B cell (primary cell): ENCODE results near the gene TBC1D2. TPM values are rescaled to one million over a fixed set of nuclear protein-coding genes. Genes with fewer than 3 reads are reported as not detected.

ENCODE experiments used
- ATAC-seq: fragments of 200-7000 bp; cut with Tn5 transposase; one replicate; pipeline ENCODE4 v1.10.0; 2021; ENCODE audit warnings: low read depth, mild to moderate bottlenecking, moderate number of reproducible peaks, moderate library complexity
- CTCF ChIA-PET: fragments of 350-600 bp; sonication (Branson Sonifier 250); formaldehyde crosslinking; loops from one replicate; lab custom pipeline; 2021; ENCODE audit warnings: antibody characterized with exemption, inconsistent platforms; lab: Charles Lee
- POLR2A ChIA-PET: fragments of 350-600 bp; sonication (Branson Sonifier 250); formaldehyde crosslinking; loops from one replicate; lab custom pipeline; 2021; ENCODE audit warnings: antibody characterized with exemption; lab: Charles Lee
- DNase-seq: peaks from one replicate; pipeline ENCODE4 v3.0.0; 2013
- H2AFZ ChIP-seq: 2 replicates; pipeline ENCODE4 v1.6.1; 2012; ENCODE audit warnings: mild to moderate bottlenecking, low read depth, low read length; ENCODE audit not compliant: insufficient read depth, poor library complexity, severe bottlenecking
- H3K27ac ChIP-seq, 2 donors: 1 replicate in 1 of 2; 2 replicates in 1 of 2; pipeline ENCODE4 v1.5.1; 2012 to 2013; ENCODE audit warnings: low read length in 2 of 2, mild to moderate bottlenecking in 2 of 2, moderate library complexity in 1 of 2
- H3K27me3 ChIP-seq, 4 experiments: fragments of 200-600 bp in 1 of 4; sonication (generic) in 1 of 4; replicated peaks in 1 of 4; 1 replicate in 2 of 4; 2 replicates in 2 of 4; pipeline versions ENCODE4 v1.6.1 to v1.7.0; 2013 to 2016; ENCODE audit warnings: low read length in 3 of 4, mild to moderate bottlenecking in 2 of 4, mixed read lengths in 1 of 4, moderate library complexity in 1 of 4; ENCODE audit not compliant: insufficient read depth in 4 of 4, control insufficient read depth in 3 of 4; ENCODE audit errors: control extremely low read depth in 1 of 4
- H3K36me3 ChIP-seq, 2 experiments: replicated peaks in 1 of 2; 1 replicate in 1 of 2; 2 replicates in 1 of 2; pipeline versions ENCODE4 v1.6.1 to v1.7.1; 2013; ENCODE audit warnings: low read length in 1 of 2; ENCODE audit not compliant: insufficient read depth in 2 of 2, control insufficient read depth in 1 of 2; ENCODE audit errors: control extremely low read depth in 1 of 2, extremely low read depth in 1 of 2
- H3K4me1 ChIP-seq, 2 donors: fragments of 200-600 bp in 1 of 2; sonication (generic) in 1 of 2; 1 replicate in 1 of 2; 2 replicates in 1 of 2; pipeline versions ENCODE4 v1.5.1 to v1.6.1; 2013 to 2017; ENCODE audit warnings: low read length in 2 of 2; ENCODE audit not compliant: control insufficient read depth in 2 of 2, insufficient read depth in 2 of 2
- H3K4me2 ChIP-seq: replicated peaks from 2 replicates; pipeline ENCODE3; 2012; ENCODE audit warnings: mild to moderate bottlenecking, low read depth, low read length; ENCODE audit not compliant: poor library complexity, severe bottlenecking
- H3K4me3 ChIP-seq, 5 experiments: fragments of 200-600 bp in 1 of 5; sonication (generic) in 1 of 5; 1 replicate in 3 of 5; 2 replicates in 2 of 5; pipeline versions ENCODE4 v1.5.1 to v1.7.0; 2011 to 2016; ENCODE audit warnings: low read length in 4 of 5, mild to moderate bottlenecking in 4 of 5, low read depth in 2 of 5, control low read depth in 1 of 5, moderate library complexity in 1 of 5; ENCODE audit not compliant: insufficient read depth in 1 of 5; ENCODE audit errors: control extremely low read depth in 1 of 5, extremely low read depth in 1 of 5
- H3K79me2 ChIP-seq: fragments of 200-600 bp; sonication (generic); one replicate; pipeline ENCODE4 v1.6.0; 2016; ENCODE audit warnings: low read length; ENCODE audit not compliant: control insufficient read depth, insufficient read depth
- H3K9ac ChIP-seq: fragments of 200-600 bp; sonication (generic); 2 replicates; pipeline ENCODE4 v1.6.1; 2017; ENCODE audit warnings: mild to moderate bottlenecking, low read length, moderate library complexity
- H3K9me3 ChIP-seq, 3 donors: one replicate each; pipeline versions ENCODE4 v1.6.1 to v1.7.1; 2013; ENCODE audit warnings: low read length in 2 of 3; ENCODE audit not compliant: control insufficient read depth in 2 of 3, insufficient read depth in 1 of 3; ENCODE audit errors: control extremely low read depth in 1 of 3
- H4K20me1 ChIP-seq: 2 replicates; pipeline ENCODE4 v1.6.0; 2012; ENCODE audit warnings: mild to moderate bottlenecking, low read length; ENCODE audit not compliant: insufficient read depth, control insufficient read depth, poor library complexity, severe bottlenecking
- H3K27ac Mint-ChIP-seq: one replicate; pipeline ENCODE4 v1.8.0; 2021; ENCODE audit warnings: mixed read lengths
- H3K27me3 Mint-ChIP-seq: one replicate; pipeline ENCODE4 v1.8.0; 2021; ENCODE audit warnings: mixed read lengths
- H3K4me1 Mint-ChIP-seq: one replicate; pipeline ENCODE4 v1.8.0; 2021; ENCODE audit warnings: mixed read lengths
- H3K4me3 Mint-ChIP-seq: one replicate; pipeline ENCODE4 v1.8.0; 2021; ENCODE audit warnings: mixed read lengths
- H3K9me3 Mint-ChIP-seq: one replicate; pipeline ENCODE4 v1.8.0; 2022; ENCODE audit warnings: mixed read lengths; ENCODE audit not compliant: insufficient read depth
- EZH2 ChIP-seq: IDR thresholded peaks from 2 replicates; pipeline ENCODE4 v1.6.1; 2012; ENCODE audit warnings: borderline replicate concordance, low read depth, mild to moderate bottlenecking, moderate library complexity, low read length; ENCODE audit not compliant: insufficient read depth, poor library complexity, severe bottlenecking
- WGBS: methylation state at CpG from one replicate; pipeline ENCODE4 v1.1.5; 2013; ENCODE audit warnings: missing lambda C conversion rate; ENCODE audit not compliant: insufficient coverage; 5-methylcytosine and 5-hydroxymethylcytosine counted together
- intact Hi-C: fragments of 100-400 bp; cut with micrococcal nuclease; formaldehyde crosslinking; loops from one replicate; pipeline ENCODE4 v1.10.0; 2022
- polyA plus RNA-seq: library from polyadenylated mRNA; depleted of rRNA; stranded (reverse); fragments of >200 nt; gene quantifications from 2 replicates; pipeline ENCODE4 v1.2.3, GENCODE V29; 2012
- total RNA-seq, 2 donors: library from RNA; stranded (reverse); fragments of 120-200 nt in 1 of 2; gene quantifications; 1 replicate in 1 of 2; 2 replicates in 1 of 2; pipeline versions ENCODE4 v1.2.3 to v1.2.4, GENCODE V29; 2013 to 2022
- TF ChIP-seq, protein P1 (sequence below): fragments of 200-600 bp; IDR thresholded peaks from one replicate; pipeline ENCODE4 v1.8.0; 2022; ENCODE audit warnings: antibody characterized with exemption, mild to moderate bottlenecking

Gene TBC1D2
- total and polyA plus RNA-seq, 2 donors (not counting 1 experiment from before 2014, with no cell fraction given), result 5.0 to 5.3 TPM

DNA sequence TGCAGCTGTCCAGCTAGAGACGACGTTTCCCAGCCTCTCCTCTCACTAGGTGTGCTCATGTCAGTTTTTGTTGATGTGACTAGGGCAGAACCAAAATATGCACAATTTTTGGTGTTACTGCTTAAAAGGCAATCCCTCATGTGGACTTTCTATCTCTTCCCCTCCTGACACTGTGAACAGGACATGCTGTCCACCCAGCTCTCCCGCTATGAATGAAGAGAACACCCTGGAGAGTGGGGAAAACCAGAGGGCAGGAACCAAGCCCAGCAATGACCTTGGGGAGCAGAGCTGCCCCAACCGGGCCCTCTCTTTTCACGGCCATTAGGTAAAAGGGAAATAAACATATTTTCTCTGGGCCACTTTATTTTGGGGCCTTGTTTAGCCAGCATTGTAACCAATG lies 46.7 kb upstream of the TBC1D2 start:
- H3K79me2 ChIP-seq, result no peaks in the 10 kb centered on the region
- no peak overlapping the region for H3K4me3 ChIP-seq
- Mint-ChIP-seq H3K4me3 (no peak overlapping the region), H3K27ac (no peak overlapping the region), H3K4me1 (no peaks in the 10 kb centered on the region), H3K9me3 (no peaks in the 10 kb centered on the region), H3K27me3 (peaks cover 3% of the 10 kb centered on the region)
- H3K9me3 ChIP-seq, result no peaks in the 10 kb centered on the region
- H3K4me2 ChIP-seq, result no peak overlapping the region
- DNase-seq (no peak), ATAC-seq (no peak)
- no peaks in the 10 kb centered on the region for H3K36me3 ChIP-seq
- no peak overlapping the region for H3K27ac ChIP-seq
- intact Hi-C loops, result no loop called here
- WGBS, result 100% methylated on average over 2 of the region's 5 CpGs
- CTCF ChIA-PET, result no interaction called here
- peaks cover 0 to 4% (median 0%) of the 10 kb centered on the region in 4 experiments for H3K27me3 ChIP-seq
- POLR2A ChIA-PET, result no interaction called here
- no peak overlapping the region for H3K9ac ChIP-seq
- no peaks in the 10 kb centered on the region for H3K4me1 ChIP-seq
- H2AFZ ChIP-seq, result no peak overlapping the region
- TF ChIP-seq, protein P1, sequence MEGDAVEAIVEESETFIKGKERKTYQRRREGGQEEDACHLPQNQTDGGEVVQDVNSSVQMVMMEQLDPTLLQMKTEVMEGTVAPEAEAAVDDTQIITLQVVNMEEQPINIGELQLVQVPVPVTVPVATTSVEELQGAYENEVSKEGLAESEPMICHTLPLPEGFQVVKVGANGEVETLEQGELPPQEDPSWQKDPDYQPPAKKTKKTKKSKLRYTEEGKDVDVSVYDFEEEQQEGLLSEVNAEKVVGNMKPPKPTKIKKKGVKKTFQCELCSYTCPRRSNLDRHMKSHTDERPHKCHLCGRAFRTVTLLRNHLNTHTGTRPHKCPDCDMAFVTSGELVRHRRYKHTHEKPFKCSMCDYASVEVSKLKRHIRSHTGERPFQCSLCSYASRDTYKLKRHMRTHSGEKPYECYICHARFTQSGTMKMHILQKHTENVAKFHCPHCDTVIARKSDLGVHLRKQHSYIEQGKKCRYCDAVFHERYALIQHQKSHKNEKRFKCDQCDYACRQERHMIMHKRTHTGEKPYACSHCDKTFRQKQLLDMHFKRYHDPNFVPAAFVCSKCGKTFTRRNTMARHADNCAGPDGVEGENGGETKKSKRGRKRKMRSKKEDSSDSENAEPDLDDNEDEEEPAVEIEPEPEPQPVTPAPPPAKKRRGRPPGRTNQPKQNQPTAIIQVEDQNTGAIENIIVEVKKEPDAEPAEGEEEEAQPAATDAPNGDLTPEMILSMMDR, result no peak
- no peak for TF ChIP-seq EZH2
- H4K20me1 ChIP-seq, result no peaks in the 10 kb centered on the region

DNA sequence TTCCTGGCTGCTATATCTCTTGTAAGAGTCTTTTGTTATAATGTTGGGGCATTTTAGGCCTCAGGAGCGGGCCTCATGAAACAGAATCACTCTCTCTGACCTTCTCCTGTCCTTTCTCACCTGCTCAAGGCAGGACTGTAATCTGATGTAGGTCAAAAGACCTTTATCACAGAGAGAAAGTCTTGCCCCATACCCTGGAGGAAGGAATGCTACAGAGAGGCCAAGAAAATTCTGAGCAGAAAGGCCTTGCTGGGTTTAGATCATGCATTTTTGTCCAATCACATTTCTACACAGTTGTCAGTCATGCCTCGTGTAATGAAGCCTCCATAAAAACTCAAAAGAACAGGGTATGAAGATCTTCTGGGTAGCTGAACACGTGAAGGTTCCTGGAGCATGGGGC lies 45.2 kb upstream of the TBC1D2 start:
- Histone ChIP-seq H3K27me3 (peaks cover 0 to 4% (median 2%) of the 10 kb centered on the region in 4 experiments), H3K4me3 (no peak overlapping the region), H3K27ac (no peak overlapping the region), H3K36me3 (no peaks in the 10 kb centered on the region), H3K9me3 (no peaks in the 10 kb centered on the region), H3K4me2 (no peak overlapping the region), H3K9ac (no peak overlapping the region), H3K4me1 (no peaks in the 10 kb centered on the region), H2AFZ (no peak overlapping the region), H4K20me1 (no peaks in the 10 kb centered on the region), H3K79me2 (no peaks in the 10 kb centered on the region)
- H3K9me3 Mint-ChIP-seq, result no peaks in the 10 kb centered on the region
- DNase-seq, result no peak
- ChIA-PET CTCF (no interaction called here), POLR2A (no interaction called here)
- H3K4me1 Mint-ChIP-seq, result no peaks in the 10 kb centered on the region
- WGBS, result no CpG with 5 or more reads among the region's 3 CpGs
- no peak overlapping the region for H3K27ac Mint-ChIP-seq
- ATAC-seq, result no peak
- peaks cover 8% of the 10 kb centered on the region for H3K27me3 Mint-ChIP-seq
- intact Hi-C loops, result no loop called here
- TF ChIP-seq EZH2, result no peak
- TF ChIP-seq, protein P1, result no peak
- no peak overlapping the region for H3K4me3 Mint-ChIP-seq
